Cardiac muscle cell (in vitro differentiated cells and primary cell): ENCODE results near the gene HS6ST2. TPM values are rescaled to one million over a fixed set of nuclear protein-coding genes. Genes with fewer than 3 reads are reported as not detected.
"Not testable (repeated sequence)": the region's sequence is repeated elsewhere in the genome, so short reads cannot be mapped to it uniquely, and the experiment has no call there.

Experiments used
- DNase-seq, 2 donors: peaks; one replicate each; pipeline versions ENCODE4 v3.0.0 to v3.0.0-alpha.2; 2010 to 2017; ENCODE audit warnings: low read depth in 1 of 2, low spot score in 1 of 2
- H3K27ac ChIP-seq: fragments of 200-600 bp; sonication (generic); 2 replicates; pipeline ENCODE4 v1.5.1; 2016
- H3K27me3 ChIP-seq: fragments of 200-600 bp; sonication (generic); 2 replicates; pipeline ENCODE4 v1.6.0; 2016; ENCODE audit warnings: control low read depth
- H3K36me3 ChIP-seq: fragments of 200-600 bp; sonication (generic); 2 replicates; pipeline ENCODE4 v1.5.1; 2016; ENCODE audit warnings: control low read depth
- H3K4me1 ChIP-seq: fragments of 200-600 bp; sonication (generic); 2 replicates; pipeline ENCODE4 v1.8.1; 2017; ENCODE audit warnings: low read depth, mild to moderate bottlenecking, mixed run types
- H3K4me3 ChIP-seq: fragments of 200-600 bp; sonication (generic); 2 replicates; pipeline ENCODE4 v1.5.1; 2016; ENCODE audit warnings: mild to moderate bottlenecking
- H3K9me3 ChIP-seq: fragments of 200-600 bp; sonication (generic); 2 replicates; pipeline ENCODE4 v1.5.1; 2017; ENCODE audit warnings: low read depth, mild to moderate bottlenecking, control low read depth
- CTCF ChIP-seq: IDR thresholded peaks from 2 replicates; pipeline ENCODE4 v1.5.1; 2012; ENCODE audit warnings: low read depth, mild to moderate bottlenecking, low read length
- polyA plus RNA-seq: library from polyadenylated mRNA; unstranded; fragments of >200 nt; fragmentation: Nextera tagmentation; extraction: Ambion mirVana; gene quantifications from 2 replicates; pipeline ENCODE4 v1.2.1, GENCODE V29; 2016
- total RNA-seq: library from RNA; depleted of rRNA; stranded (reverse); fragments of >200 nt; gene quantifications from 2 replicates; pipeline ENCODE4 v1.2.3, GENCODE V29; 2016

Gene HS6ST2
- total and polyA plus RNA-seq, 2 experiments from 2014 or later: 15.5 to 27.1 TPM

- H3K27ac ChIP-seq: no peak overlapping the region
- H3K9me3 ChIP-seq: no peaks in the 10 kb centered on the region
- DNase-seq: no peak
- no peak overlapping the region for H3K4me3 ChIP-seq
- no peaks in the 10 kb centered on the region for H3K27me3 ChIP-seq
- TF ChIP-seq CTCF: no peak
- H3K4me1 ChIP-seq: no peaks in the 10 kb centered on the region
- no peaks in the 10 kb centered on the region for H3K36me3 ChIP-seq
Observed at GRCh38 chrX:132887569-132887968, 70.9 kb downstream of the HS6ST2 start.

GRCh38 chrX:132883358-132883915, 75.0 kb downstream of the HS6ST2 start:
- Histone ChIP-seq H3K27me3 (no peaks in the 10 kb centered on the region), H3K4me1 (no peaks in the 10 kb centered on the region), H3K9me3 (no peaks in the 10 kb centered on the region), H3K36me3 (no peaks in the 10 kb centered on the region), H3K4me3 (no peak overlapping the region), H3K27ac (no peak overlapping the region)
- no peak for TF ChIP-seq CTCF
- DNase-seq: no peak

GRCh38 chrX:132880753-132881152, 77.7 kb downstream of the HS6ST2 start:
- H3K9me3 ChIP-seq, DNase-seq, H3K4me3 ChIP-seq, H3K36me3 ChIP-seq, H3K27ac ChIP-seq, H3K27me3 ChIP-seq: not testable (repeated sequence)
- H3K4me1 ChIP-seq: peaks cover 23% of the 10 kb centered on the region

GRCh38 chrX:132877954-132878536, 80.4 kb downstream of the HS6ST2 start:
- Histone ChIP-seq H3K9me3 (no peaks in the 10 kb centered on the region), H3K36me3 (no peaks in the 10 kb centered on the region), H3K27ac (no peak overlapping the region), H3K4me3 (no peak overlapping the region), H3K27me3 (no peaks in the 10 kb centered on the region), H3K4me1 (peaks cover 28% of the 10 kb centered on the region)
- DNase-seq: no peak
- TF ChIP-seq CTCF: no peak

GRCh38 chrX:132876523-132877338, 81.7 kb downstream of the HS6ST2 start:
- Histone ChIP-seq H3K27ac (peak overlapping the region; percentile 63), H3K4me3 (no peak overlapping the region), H3K36me3 (no peaks in the 10 kb centered on the region), H3K27me3 (no peaks in the 10 kb centered on the region), H3K9me3 (no peaks in the 10 kb centered on the region), H3K4me1 (peaks cover 28% of the 10 kb centered on the region)
- peak in 1 of 2 donors; percentile 47 for DNase-seq
- no peak for TF ChIP-seq CTCF
